Glomerular visceral epithelial cell (primary cell): ENCODE results near the gene CDKN2A.

Experiments
- DNase-seq: peaks from one replicate; pipeline ENCODE4 v3.0.0-alpha.2; 2016; ENCODE audit errors: extremely low spot score

Gene CDKN2A

GRCh38 chr9:22005702-22006606 is 11.8 kb upstream of the CDKN2A start:
- peak; percentile 65 for DNase-seq

GRCh38 chr9:22005021-22005701 is 11.0 kb upstream of the CDKN2A start:
- peak; percentile 74 for DNase-seq

GRCh38 chr9:22002038-22002437 is 7.8 kb upstream of the CDKN2A start:
- no peak for DNase-seq

GRCh38 chr9:21998026-21998425 is 3.8 kb upstream of the CDKN2A start:
- no peak for DNase-seq

- no peak for DNase-seq
Measured at GRCh38 chr9:21997480-21997879, 3.3 kb upstream of the CDKN2A start.

- DNase-seq, result no peak
Measured at GRCh38 chr9:21996858-21997257, 2.7 kb upstream of the CDKN2A start.

GRCh38 chr9:21996438-21996837 is 2.2 kb upstream of the CDKN2A start:
- DNase-seq, result peak; percentile 59

- DNase-seq, result peak; percentile 58
Measured at GRCh38 chr9:21995666-21996398, 1.6 kb upstream of the CDKN2A start.

GRCh38 chr9:21995006-21995665 is 944 bp upstream of the CDKN2A start:
- DNase-seq, result peak; percentile 83

- no peak for DNase-seq
Measured at GRCh38 chr9:21994556-21995005, 389 bp upstream of the CDKN2A start, which contains the start of gene CDKN2B-AS1. Gene CDKN2B-AS1 (plus strand): TSS chr9:21994791.

GRCh38 chr9:21993007-21993406 is 1.2 kb downstream of the CDKN2A start:
- no peak for DNase-seq

GRCh38 chr9:21991072-21991959 is 2.9 kb downstream of the CDKN2A start:
- no peak for DNase-seq

- DNase-seq, result no peak
Measured at GRCh38 chr9:21989440-21990189, 4.6 kb downstream of the CDKN2A start.

- DNase-seq, result peak; percentile 39
Measured at GRCh38 chr9:21988056-21988990, 5.9 kb downstream of the CDKN2A start.

GRCh38 chr9:21985964-21986667 is 8.1 kb downstream of the CDKN2A start:
- DNase-seq, result no peak

GRCh38 chr9:21984101-21984500 is 10.1 kb downstream of the CDKN2A start:
- no peak for DNase-seq

- DNase-seq, result no peak
Measured at GRCh38 chr9:21983561-21983935, 10.6 kb downstream of the CDKN2A start.
